K562 (cell line): ENCODE results near the gene RANBP3. TPM values are rescaled to one million over a fixed set of nuclear protein-coding genes. Genes with fewer than 3 reads are reported as not detected.

Experiments used
- E2F6 ChIP-seq, 2 experiments: IDR thresholded peaks; 2 replicates each; pipeline ENCODE4 v1.6.1; 2011; ENCODE audit warnings: borderline replicate concordance in 1 of 2, control low read depth in 1 of 2, low read depth in 1 of 2, low read length in 1 of 2, mild to moderate bottlenecking in 1 of 2, mixed read lengths in 1 of 2, moderate library complexity in 1 of 2; ENCODE audit not compliant: insufficient read depth in 1 of 2, insufficient read length in 1 of 2, poor library complexity in 1 of 2, severe bottlenecking in 1 of 2; ENCODE audit errors: extremely low read depth in 1 of 2
- RBM17 ChIP-seq: fragments of 200-400 bp; formaldehyde crosslinking; IDR thresholded peaks from 2 replicates; pipeline ENCODE4 v1.6.1; 2017; ENCODE audit warnings: low read depth, mild to moderate bottlenecking, low read length, borderline replicate concordance
- REST ChIP-seq, 2 experiments: fragments of 450-650 bp; formaldehyde crosslinking in 1 of 2; IDR thresholded peaks; 2 replicates each; pipeline versions ENCODE4 v1.4.0 to v1.6.1; 2014 to 2020; ENCODE audit warnings: mild to moderate bottlenecking in 2 of 2, borderline replicate concordance in 1 of 2, low read depth in 1 of 2
- TBP ChIP-seq: optimal IDR thresholded peaks from 2 replicates; pipeline ENCODE3; 2011; ENCODE audit warnings: low read depth, low read length, improper control_type of control experiment
- TFAP4 ChIP-seq: sonication (generic); formaldehyde crosslinking; IDR thresholded peaks from 2 replicates; pipeline ENCODE4 v1.8.0; 2022; ENCODE audit warnings: missing genetic modification reagents, mild to moderate bottlenecking, moderate library complexity, borderline replicate concordance
- YY1 ChIP-seq, 3 experiments: IDR thresholded peaks; 2 replicates each; pipeline ENCODE4 v1.6.1; 2011; ENCODE audit warnings: low read length in 2 of 3, mild to moderate bottlenecking in 2 of 3, moderate library complexity in 2 of 3, borderline replicate concordance in 1 of 3, control low read depth in 1 of 3, low read depth in 1 of 3; ENCODE audit not compliant: insufficient read depth in 3 of 3, insufficient replicate concordance in 2 of 3, control insufficient read depth in 1 of 3, insufficient read length in 1 of 3; ENCODE audit errors: extremely low read depth in 1 of 3
- ZNF134 ChIP-seq: fragments of 250-450 bp; sonication (Bioruptor Pico); conservative IDR thresholded peaks from 2 replicates; pipeline ENCODE4 v1.4.0; 2020
- ZNF274 ChIP-seq: IDR thresholded peaks from 2 replicates; pipeline ENCODE4 v1.6.1; 2011; ENCODE audit warnings: low read depth, mild to moderate bottlenecking, low read length, moderate library complexity, borderline replicate concordance
- polyA plus RNA-seq, 8 experiments: library from polyadenylated mRNA; depleted of rRNA in 4 of 8; stranded (reverse) in 5 of 8; unstranded in 3 of 8; fragments of >200 nt; fragmentation: Nextera tagmentation in 2 of 8; fragmentation: Illumina TruSeq in 1 of 8; extraction: Ambion mirVana in 2 of 8; extraction: Trizol in 1 of 8; gene quantifications; 2 replicates each; pipeline versions ENCODE4 v1.2.1 to v1.2.3, GENCODE V29; 2011 to 2014; ENCODE audit warnings: inconsistent platforms in 1 of 8, missing spikeins in 1 of 8
- total RNA-seq, 7 experiments: library from RNA; depleted of rRNA in 6 of 7; stranded (reverse); fragments of >200 nt in 6 of 7; fragmentation: Illumina TruSeq in 2 of 7; extraction: Trizol in 2 of 7; gene quantifications; 2 replicates each; pipeline versions ENCODE4 v1.2.1 to v1.2.3, GENCODE V29; 2011 to 2021; ENCODE audit warnings: low replicate concordance in 1 of 7

RANBP3 gene
- total and polyA plus RNA-seq, 9 of the 15 experiments (the other 6 are each of a cell fraction or from before 2014, with no cell fraction given) = 0.90 to 95.1 (median 63.2) TPM

GRCh38 chr19:6015841-6016545, 38.1 kb upstream of the RANBP3 start (continued):
- TF ChIP-seq REST (IDR thresholded peaks at IDR 0.05; ENCODE audit: borderline replicate concordance) = no peak
- TF ChIP-seq REST (CRISPR knock-in tag; IDR thresholded peaks at IDR 0.05; ENCODE audit: low read depth) = no peak
- no peak for TF ChIP-seq ZNF274
- no peak for TF ChIP-seq E2F6 (IDR thresholded peaks at IDR 0.05; ENCODE audit: borderline replicate concordance in 1 of 2, extremely low read depth in 1 of 2, insufficient read depth in 1 of 2, insufficient read length in 1 of 2, low read depth in 1 of 2, low read length in 1 of 2, poor library complexity in 1 of 2, severe bottlenecking in 1 of 2)
- TF ChIP-seq ZNF134 = no peak
- no peak for TF ChIP-seq RBM17
- TF ChIP-seq YY1 (IDR thresholded peaks at IDR 0.05; ENCODE audit: borderline replicate concordance in 1 of 3, control insufficient read depth in 1 of 3, extremely low read depth in 1 of 3, insufficient read depth in 3 of 3, insufficient read length in 1 of 3, insufficient replicate concordance in 2 of 3, low read depth in 1 of 3, low read length in 2 of 3) = no peak
- TF ChIP-seq TFAP4 (CRISPR knock-in tag) = no peak
- no peak for TF ChIP-seq TBP
